OCI-LY1 (cell line): Measurements from ENCODE around the gene ARHGAP25.

Experiments used
- H2AFZ ChIP-seq: fragments of 200-600 bp; sonication (generic), shearing (Covaris generic); 2 replicates; pipeline ENCODE4 v1.6.0; 2014; ENCODE audit warnings: antibody characterized with exemption, mild to moderate bottlenecking, low read length
- H3F3A ChIP-seq: fragments of 200-600 bp; sonication (generic), shearing (Covaris generic); 2 replicates; pipeline ENCODE4 v1.6.0; 2014; ENCODE audit warnings: mild to moderate bottlenecking, antibody characterized with exemption, low read length, moderate library complexity; ENCODE audit not compliant: insufficient read depth
- H3K27ac ChIP-seq: fragments of 200-600 bp; sonication (generic); 2 replicates; pipeline ENCODE4 v1.5.1; 2014; ENCODE audit warnings: low read length, mixed run types, mild to moderate bottlenecking, low read depth; ENCODE audit not compliant: poor library complexity, severe bottlenecking
- H3K27me3 ChIP-seq: fragments of 200-600 bp; sonication (generic); 2 replicates; pipeline ENCODE4 v1.6.0; 2014; ENCODE audit warnings: antibody characterized with exemption, mild to moderate bottlenecking, low read length, moderate library complexity; ENCODE audit not compliant: insufficient read depth
- H3K36me3 ChIP-seq: fragments of 200-600 bp; sonication (generic); 2 replicates; pipeline ENCODE4 v1.6.1; 2014; ENCODE audit warnings: mild to moderate bottlenecking, antibody characterized with exemption, low read length, moderate library complexity, mixed read lengths; ENCODE audit not compliant: insufficient read depth
- H3K4me1 ChIP-seq: fragments of 200-600 bp; sonication (generic); 2 replicates; pipeline ENCODE4 v1.5.1; 2014; ENCODE audit warnings: mild to moderate bottlenecking, low read length, moderate library complexity; ENCODE audit not compliant: insufficient read depth, severe bottlenecking
- H3K4me2 ChIP-seq: fragments of 200-600 bp; sonication (generic), shearing (Covaris generic); 2 replicates; pipeline ENCODE4 v1.6.1; 2014; ENCODE audit warnings: low read length
- H3K4me3 ChIP-seq: fragments of 200-600 bp; sonication (generic); 2 replicates; pipeline ENCODE4 v1.5.1; 2014; ENCODE audit warnings: low read length, low read depth, mild to moderate bottlenecking, mixed read lengths; ENCODE audit not compliant: poor library complexity, severe bottlenecking
- H3K79me2 ChIP-seq: fragments of 200-600 bp; shearing (Covaris generic); 2 replicates; pipeline ENCODE4 v1.6.1; 2016; ENCODE audit warnings: mixed run types, low read length, mixed read lengths; ENCODE audit not compliant: insufficient read depth
- H3K9ac ChIP-seq: fragments of 200-600 bp; sonication (generic), shearing (Covaris generic); 2 replicates; pipeline ENCODE4 v1.6.1; 2014; ENCODE audit warnings: mild to moderate bottlenecking, low read length, mixed read lengths
- H3K9me2 ChIP-seq: fragments of 200-600 bp; sonication (generic), shearing (Covaris generic); 2 replicates; pipeline ENCODE4 v1.6.1; 2014; ENCODE audit warnings: low read depth, mild to moderate bottlenecking, low read length, mixed read lengths
- H3K9me3 ChIP-seq: fragments of 200-600 bp; shearing (Covaris generic); 2 replicates; pipeline ENCODE4 v1.6.1; 2014; ENCODE audit warnings: low read length, mixed read lengths
- H4K20me1 ChIP-seq: fragments of 200-600 bp; sonication (generic), shearing (Covaris generic); 2 replicates; pipeline ENCODE4 v1.6.0; 2016; ENCODE audit warnings: mild to moderate bottlenecking, low read length; ENCODE audit not compliant: insufficient read depth
- CTCF ChIP-seq: fragments of 200-600 bp; sonication (generic), shearing (Covaris generic); IDR thresholded peaks from 2 replicates; pipeline ENCODE4 v1.5.1; 2017; ENCODE audit warnings: mild to moderate bottlenecking, antibody characterized with exemption, low read length, moderate library complexity, mixed read lengths
- EZH2 ChIP-seq: fragments of 200-600 bp; sonication (generic), shearing (Covaris generic); IDR thresholded peaks from 2 replicates; pipeline ENCODE4 v1.8.0; 2017; ENCODE audit warnings: borderline replicate concordance, mixed run types, mild to moderate bottlenecking, antibody characterized with exemption, low read length, moderate library complexity, mixed read lengths

Gene ARHGAP25

GRCh38 chr2:68767031-68767961 lies 32.7 kb downstream of the ARHGAP25 start:
- Histone ChIP-seq H3K27ac (peak overlapping the region; percentile 98), H2AFZ (no peak overlapping the region), H3K79me2 (peaks cover 14% of the 10 kb centered on the region), H3K9me3 (no peaks in the 10 kb centered on the region), H4K20me1 (no peaks in the 10 kb centered on the region), H3F3A (peaks cover 13% of the 10 kb centered on the region; the same call in 1 of the 2 replicates), H3K9me2 (no peaks in the 10 kb centered on the region), H3K4me2 (peak overlapping the region; percentile 63), H3K4me3 (peak overlapping the region; percentile 43), H3K4me1 (peaks cover 100% of the 10 kb centered on the region), H3K36me3 (no peaks in the 10 kb centered on the region; the same call in 1 of the 2 replicates), H3K9ac (peak overlapping the region; percentile 73), H3K27me3 (no peaks in the 10 kb centered on the region)
- no peak for TF ChIP-seq EZH2
- no peak for TF ChIP-seq CTCF

DNA sequence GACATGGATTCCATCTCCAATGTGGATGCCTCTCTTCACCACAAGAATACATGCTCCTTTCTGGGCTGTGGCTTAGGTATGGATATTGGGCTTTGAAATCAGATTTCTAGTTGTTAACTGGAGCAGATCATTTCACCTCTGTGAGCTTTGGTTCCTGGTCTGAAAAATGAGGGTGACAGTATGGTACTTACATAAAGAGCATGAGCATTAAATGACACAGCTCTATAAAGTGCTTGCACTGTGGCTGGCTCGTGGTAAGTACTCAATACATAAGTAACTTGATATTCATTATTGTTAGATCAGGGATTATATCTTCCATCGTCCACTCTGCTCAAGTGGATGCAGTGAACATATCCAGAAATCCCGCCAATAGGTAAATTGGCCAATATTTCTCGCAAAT lies 33.4 kb downstream of the ARHGAP25 start:
- Histone ChIP-seq H3K79me2 (peaks cover 14% of the 10 kb centered on the region), H3K36me3 (no peaks in the 10 kb centered on the region; the same call in 1 of the 2 replicates), H3K27me3 (no peaks in the 10 kb centered on the region), H3K4me3 (peak overlapping the region; percentile 43), H3K27ac (peak overlapping the region; percentile 98), H2AFZ (no peak overlapping the region), H3K9ac (peak overlapping the region; percentile 73), H4K20me1 (no peaks in the 10 kb centered on the region), H3F3A (0 out of 2 replicates have a peak, but pooled peaks cover 19% of the 10 kb centered on the region), H3K4me1 (peaks cover 100% of the 10 kb centered on the region), H3K4me2 (peak overlapping the region; percentile 63), H3K9me3 (no peaks in the 10 kb centered on the region), H3K9me2 (no peaks in the 10 kb centered on the region)
- TF ChIP-seq EZH2 = no peak
- no peak for TF ChIP-seq CTCF

DNA sequence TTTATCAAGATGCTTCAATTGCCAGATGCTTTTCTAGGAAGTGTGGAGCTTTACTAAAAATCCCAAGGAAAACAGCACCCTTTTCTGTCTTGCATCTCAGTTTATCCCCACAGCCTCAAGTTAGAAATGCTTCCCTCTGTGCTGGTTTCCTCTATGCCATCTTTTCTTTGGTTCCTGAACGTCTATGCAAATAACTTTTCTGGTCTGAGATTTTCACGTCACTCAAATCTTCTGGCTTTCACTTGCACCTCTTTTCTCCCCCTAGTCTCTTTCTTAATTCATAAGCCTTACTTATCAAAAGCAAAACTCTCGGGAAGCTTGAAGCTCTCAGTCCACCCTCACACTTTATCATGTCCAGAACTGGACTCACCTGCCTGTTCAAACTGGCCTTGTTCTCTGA lies 33.9 kb downstream of the ARHGAP25 start:
- Histone ChIP-seq H3K36me3 (no peaks in the 10 kb centered on the region; the same call in 1 of the 2 replicates), H3K27ac (peak overlapping the region; percentile 98), H2AFZ (no peak overlapping the region), H3K9ac (peak overlapping the region; percentile 73), H3K27me3 (no peaks in the 10 kb centered on the region), H3K4me2 (peak overlapping the region; percentile 63), H4K20me1 (no peaks in the 10 kb centered on the region), H3F3A (0 out of 2 replicates have a peak, but pooled peaks cover 19% of the 10 kb centered on the region), H3K79me2 (peaks cover 10% of the 10 kb centered on the region), H3K9me2 (no peaks in the 10 kb centered on the region), H3K4me1 (peaks cover 99% of the 10 kb centered on the region), H3K9me3 (no peaks in the 10 kb centered on the region), H3K4me3 (peak overlapping the region; percentile 43)
- TF ChIP-seq CTCF = no peak
- no peak for TF ChIP-seq EZH2
